A549 (cell line): ENCODE measurements around the gene PLPP4. TPM values are rescaled to one million over a fixed set of nuclear protein-coding genes. Genes with fewer than 3 reads are reported as not detected.

Experiments used
- ATAC-seq, 2 experiments: fragments of 200-7000 bp in 1 of 2; fragments of >200 bp in 1 of 2; cut with Nextera tagmentation in 1 of 2; cut with Tn5 transposase in 1 of 2; 3 replicates each; pipeline versions ENCODE4 v1.8.0 to v1.9.1; 2018 to 2020; ENCODE audit warnings: mild to moderate bottlenecking in 1 of 2, moderate library complexity in 1 of 2
- CTCF ChIA-PET: fragments of 300-600 bp; sonication (Branson Sonifier 250); formaldehyde crosslinking; extraction: SDS; loops from one replicate; lab custom pipeline; 2021; ENCODE audit warnings: antibody characterized with exemption, inconsistent platforms; lab: Yijun Ruan, JAX
- POLR2A ChIA-PET: fragments of 350-600 bp; formaldehyde crosslinking; extraction: SDS; loops from one replicate; lab custom pipeline; 2021; ENCODE audit warnings: antibody characterized with exemption, inconsistent platforms; lab: Yijun Ruan, JAX
- DNase-seq, 2 experiments: peaks; one replicate each; pipeline versions ENCODE4 v3.0.0 to v3.0.0-alpha.2; 2011 to 2016; ENCODE audit warnings: low read depth in 1 of 2, low spot score in 1 of 2
- FAIRE-seq: peaks from 2 replicates; lab custom pipeline; 2011; peaks lifted over from hg19 to GRCh38; lab: Jason Lieb, UNC
- H3K27ac ChIP-seq, 2 experiments: fragments of >200 bp; sonication (Bioruptor Twin); formaldehyde crosslinking; 3 replicates each; pipeline ENCODE4 v1.5.1; 2016 to 2017
- H3K4me1 ChIP-seq: fragments of >200 bp; sonication (Bioruptor Twin); formaldehyde crosslinking; 3 replicates; pipeline ENCODE4 v1.6.1; 2016
- H3K4me2 ChIP-seq: fragments of >200 bp; sonication (Bioruptor Twin); formaldehyde crosslinking; 3 replicates; pipeline ENCODE4 v1.6.1; 2016
- H3K4me3 ChIP-seq: fragments of >200 bp; sonication (Bioruptor Twin); formaldehyde crosslinking; 3 replicates; pipeline ENCODE4 v1.5.1; 2016
- H3K9me3 ChIP-seq: fragments of >200 bp; sonication (Bioruptor Twin); formaldehyde crosslinking; 3 replicates; pipeline ENCODE4 v1.6.1; 2016
- BCL3 ChIP-seq: fragments of >200 bp; sonication (Bioruptor Twin); formaldehyde crosslinking; IDR thresholded peaks from 3 replicates; pipeline ENCODE4 v1.6.1; 2016
- CTCF ChIP-seq: fragments of >200 bp; sonication (Bioruptor Twin); formaldehyde crosslinking; IDR thresholded peaks from 3 replicates; pipeline ENCODE4 v1.5.1; 2016
- EP300 ChIP-seq, 2 experiments: fragments of >200 bp; sonication (Bioruptor Twin); formaldehyde crosslinking; IDR thresholded peaks; 2 replicates in 1 of 2; 3 replicates in 1 of 2; pipeline ENCODE4 v1.6.1; 2016 to 2017
- FOSL2 ChIP-seq, 2 experiments: fragments of 450-650 bp in 1 of 2; fragments of >200 bp in 1 of 2; sonication (Bioruptor Twin) in 1 of 2; formaldehyde crosslinking; IDR thresholded peaks; 2 replicates each; pipeline versions ENCODE4 v1.5.0 to v1.6.1; 2016 to 2020; ENCODE audit warnings: mild to moderate bottlenecking in 1 of 2, moderate library complexity in 1 of 2
- HMGXB4 ChIP-seq: fragments of 250-450 bp; sonication (Bioruptor Pico); IDR thresholded peaks from 2 replicates; pipeline ENCODE4 v1.5.0; 2021; ENCODE audit warnings: mild to moderate bottlenecking, moderate library complexity, borderline replicate concordance
- HOXB13 ChIP-seq: fragments of 250-450 bp; sonication (Bioruptor Pico); IDR thresholded peaks from 2 replicates; pipeline ENCODE4 v1.5.0; 2020; ENCODE audit warnings: low read depth, mild to moderate bottlenecking, moderate library complexity
- JUN ChIP-seq, 2 experiments: fragments of >200 bp; sonication (Bioruptor Twin); formaldehyde crosslinking; IDR thresholded peaks; 2 replicates in 1 of 2; 3 replicates in 1 of 2; pipeline ENCODE4 v1.6.1; 2016 to 2017
- JUNB ChIP-seq: fragments of >200 bp; sonication (Bioruptor Twin); formaldehyde crosslinking; IDR thresholded peaks from 2 replicates; pipeline ENCODE4 v1.6.1; 2016
- MAZ ChIP-seq: fragments of 150-350 bp; IDR thresholded peaks from 2 replicates; pipeline ENCODE4 v1.6.1; 2014; ENCODE audit warnings: antibody characterized with exemption, low read depth, low read length, borderline replicate concordance
- NR3C1 ChIP-seq: fragments of >200 bp; sonication (Bioruptor Twin); formaldehyde crosslinking; IDR thresholded peaks from 3 replicates; pipeline ENCODE4 v1.6.1; 2017
- PBX3 ChIP-seq: IDR thresholded peaks from 2 replicates; pipeline ENCODE4 v1.6.1; 2012
- PHF8 ChIP-seq: fragments of 200-600 bp; sonication (generic); IDR thresholded peaks from 2 replicates; pipeline ENCODE4 v1.6.1; 2016; ENCODE audit warnings: low read depth, mild to moderate bottlenecking, antibody characterized with exemption, moderate library complexity, borderline replicate concordance
- POLR2AphosphoS2 ChIP-seq: conservative IDR thresholded peaks from 2 replicates; pipeline ENCODE4 v1.6.1; 2012; ENCODE audit warnings: low read length, improper control_type of control experiment, inconsistent platforms
- RAD21 ChIP-seq, 2 experiments: fragments of >200 bp in 1 of 2; sonication (Bioruptor Twin) in 1 of 2; formaldehyde crosslinking in 1 of 2; IDR thresholded peaks in 1 of 2; conservative IDR thresholded peaks in 1 of 2; 2 replicates in 1 of 2; 3 replicates in 1 of 2; pipeline ENCODE4 v1.6.1; 2012 to 2018; ENCODE audit warnings: inconsistent platforms in 1 of 2
- RCOR1 ChIP-seq: fragments of 150-350 bp; IDR thresholded peaks from 2 replicates; pipeline ENCODE4 v1.6.1; 2014; ENCODE audit warnings: antibody characterized with exemption, low read length, low read depth
- RNF2 ChIP-seq: fragments of 200-600 bp; sonication (generic); IDR thresholded peaks from 2 replicates; pipeline ENCODE4 v1.6.1; 2016; ENCODE audit warnings: low read depth, mild to moderate bottlenecking, antibody characterized with exemption, moderate library complexity, borderline replicate concordance
- TFCP2L1 ChIP-seq: fragments of 250-450 bp; sonication (Bioruptor Pico); IDR thresholded peaks from 2 replicates; pipeline ENCODE4 v1.5.0; 2021; ENCODE audit warnings: mild to moderate bottlenecking
- USF2 ChIP-seq: fragments of 450-650 bp; IDR thresholded peaks from 2 replicates; pipeline ENCODE4 v1.6.1; 2014; ENCODE audit warnings: antibody characterized with exemption
- WGBS: methylation state at CpG from one replicate; pipeline ENCODE4 v1.1.6; 2017; ENCODE audit errors: missing lambda C conversion rate; 5-methylcytosine and 5-hydroxymethylcytosine counted together
- polyA plus RNA-seq, 4 experiments: library from polyadenylated mRNA; depleted of rRNA in 3 of 4; stranded (reverse); fragments of >200 nt; fragmentation: RNase III in 1 of 4; extraction: RNeasy Plus Mini Kit Qiagen cat#74134 plus additional on column Dnase treatment in 1 of 4; gene quantifications; 2 replicates in 3 of 4; 3 replicates in 1 of 4; pipeline ENCODE4 v1.2.3, GENCODE V29; 2011 to 2017

The PLPP4 gene
- polyA plus RNA-seq, 2 of the 4 experiments (the other 2 are of a cell fraction), result not detected

- Histone ChIP-seq H3K9me3 (no peaks in the 10 kb centered on the region), H3K4me3 (no peak overlapping the region), H3K27ac (no peak overlapping the region), H3K4me2 (no peak overlapping the region), H3K4me1 (no peaks in the 10 kb centered on the region)
- ATAC-seq (no peak), DNase-seq (no peak), FAIRE-seq (no peak)
- TF ChIP-seq NR3C1 (no peak), HOXB13 (CRISPR knock-in tag) (no peak), TFCP2L1 (CRISPR knock-in tag) (no peak), PHF8 (no peak), EP300 (IDR thresholded peaks at IDR 0.05) (no peak)
- CTCF ChIA-PET, result no interaction called here
- under 1% methylated on average over 3 of the region's 3 CpGs for WGBS
- POLR2A ChIA-PET, result no interaction called here
Measured at GRCh38 chr10:120414946-120415345, 42.1 kb upstream of the PLPP4 start.

- no peak for DNase-seq
- no peak overlapping the region for H3K4me3 ChIP-seq
- ChIA-PET CTCF (no interaction called here), POLR2A (interaction anchor here (0.6 kb wide), 1 partner anchor 769 kb away, joined by 3 read pairs; no protein-coding TSS in a partner anchor)
- no peaks in the 10 kb centered on the region for H3K9me3 ChIP-seq
- no peak overlapping the region for H3K4me2 ChIP-seq
- no peaks in the 10 kb centered on the region for H3K4me1 ChIP-seq
- no peak for FAIRE-seq
- no peak for TF ChIP-seq CTCF
- no peak for TF ChIP-seq JUN (IDR thresholded peaks at IDR 0.05)
- TF ChIP-seq PBX3, result no peak
- no peak for TF ChIP-seq RAD21 (conservative IDR thresholded peaks at IDR 0.05 in 1 of 2, IDR thresholded peaks at IDR 0.05 in 1 of 2)
- no peak for TF ChIP-seq RCOR1
- TF ChIP-seq HMGXB4 (CRISPR knock-in tag), result no peak
- TF ChIP-seq POLR2AphosphoS2, result no peak
- TF ChIP-seq BCL3, result no peak
- no peak for TF ChIP-seq FOSL2 (IDR thresholded peaks at IDR 0.05)
- no peak for TF ChIP-seq FOSL2 (CRISPR knock-in tag; IDR thresholded peaks at IDR 0.05)
- TF ChIP-seq JUNB, result no peak
- no peak for TF ChIP-seq USF2
- TF ChIP-seq MAZ, result no peak
- no peak for TF ChIP-seq RNF2
- no peak for ATAC-seq
- 24% methylated on average over 5 of the region's 5 CpGs for WGBS
- no peak overlapping the region for H3K27ac ChIP-seq
Measured at GRCh38 chr10:120415709-120416330, 41.2 kb upstream of the PLPP4 start.
